Measurements from ENCODE around the gene CNTNAP2. TPM values are rescaled to one million over a fixed set of nuclear protein-coding genes. Genes with fewer than 3 reads are reported as not detected.

CNTNAP2 gene
- total RNA-seq, 4 donors from 2014 or later: 0.29 to 0.88 (median 0.33) TPM; not detected in 1

DNA sequence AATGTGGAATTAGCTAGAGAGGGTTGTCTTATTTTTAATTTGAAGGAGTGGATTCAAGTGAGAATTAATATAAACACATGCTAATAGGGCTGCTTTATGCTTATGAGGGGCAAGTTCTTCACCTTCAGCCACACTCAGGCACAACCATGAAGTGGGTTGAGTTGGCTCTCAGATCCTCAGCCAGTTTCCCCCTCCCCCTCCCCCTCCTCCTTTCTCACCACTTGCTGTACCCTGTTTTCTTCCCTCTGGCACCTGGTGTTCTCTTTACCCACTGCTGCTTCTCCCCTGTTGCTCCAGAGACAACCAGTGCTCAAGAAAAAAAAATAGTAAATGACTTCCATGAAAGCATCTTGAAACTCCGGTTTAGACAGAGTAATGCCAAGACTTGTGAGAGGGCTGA, 1083.3 kb downstream of the CNTNAP2 start:
- intact Hi-C loops (cut with DNase I): no loop called here
- WGBS, 2 donors: 28 to 38% methylated on average over 1 of the region's 1 CpG
- peak; percentile 49 to 70 for DNase-seq
- Histone ChIP-seq H3K27ac (no peak overlapping the region), H3K36me3 (no peaks in the 10 kb centered on the region), H3K9me3 (no peaks in the 10 kb centered on the region), H3K4me1 (peaks cover 0 to 10% of the 10 kb centered on the region in 2 donors), H3K27me3 (no peaks in the 10 kb centered on the region), H3K4me3 (replicated peaks in 1 of 3) (no peak overlapping the region)
- no peak for TF ChIP-seq CTCF (IDR thresholded peaks at IDR 0.05)
- TF ChIP-seq POLR2A (IDR thresholded peaks at IDR 0.05): no peak

DNA sequence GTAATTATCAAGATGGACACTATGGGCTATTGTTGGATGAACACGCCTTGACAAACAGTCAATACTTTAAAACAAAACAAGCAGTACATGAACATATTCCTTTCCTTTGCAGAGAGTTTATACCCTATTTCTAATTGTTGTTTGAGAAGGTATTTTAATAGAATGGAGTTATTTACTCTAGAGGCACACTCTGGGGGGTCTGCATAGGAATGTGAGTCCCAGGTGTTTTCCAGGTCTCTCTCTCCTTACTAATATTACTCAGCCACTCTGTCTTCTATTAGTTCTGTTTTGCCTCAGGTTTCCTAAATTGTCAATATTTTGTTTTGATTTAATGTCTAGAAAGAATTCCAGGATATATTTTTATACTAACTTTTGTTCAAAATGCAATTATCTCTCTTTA, 1091.4 kb downstream of the CNTNAP2 start:
- no peaks in the 10 kb centered on the region for H3K27me3 ChIP-seq
- WGBS, 2 donors: 53 to 94% methylated on average over 1 of the region's 1 CpG
- H3K4me1 ChIP-seq: no peaks in the 10 kb centered on the region
- H3K36me3 ChIP-seq: no peaks in the 10 kb centered on the region
- TF ChIP-seq CTCF (IDR thresholded peaks at IDR 0.05) (no peak), POLR2A (IDR thresholded peaks at IDR 0.05) (no peak)
- no peak for DNase-seq
- no peak overlapping the region for H3K4me3 ChIP-seq (replicated peaks in 1 of 3)
- H3K9me3 ChIP-seq: no peaks in the 10 kb centered on the region
- intact Hi-C loops (cut with DNase I): no loop called here
- H3K27ac ChIP-seq: no peak overlapping the region

DNA sequence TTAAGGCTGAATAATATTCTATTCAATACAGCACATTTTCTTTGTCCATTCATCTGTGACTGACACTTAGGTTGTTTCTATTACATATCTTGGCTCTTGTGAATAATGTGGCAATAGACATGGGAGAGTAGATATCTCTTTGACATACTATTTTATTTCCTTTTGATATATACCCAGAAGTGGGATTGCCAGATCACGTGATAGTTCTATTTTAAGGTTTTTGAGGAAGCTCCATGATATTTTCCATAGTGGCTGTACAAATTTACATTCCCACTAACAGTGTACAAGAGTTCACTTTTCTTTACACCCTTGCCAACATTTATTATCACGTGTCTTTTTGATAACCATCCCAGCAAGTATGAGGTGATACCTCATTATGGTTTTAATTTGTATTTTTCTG, 1114.7 kb downstream of the CNTNAP2 start:
- intact Hi-C loops (cut with DNase I): no loop called here
- H3K36me3 ChIP-seq: no peaks in the 10 kb centered on the region
- no peaks in the 10 kb centered on the region for H3K27me3 ChIP-seq
- TF ChIP-seq CTCF (IDR thresholded peaks at IDR 0.05): no peak
- no peak for TF ChIP-seq POLR2A (IDR thresholded peaks at IDR 0.05)
- H3K27ac ChIP-seq: no peak overlapping the region
- DNase-seq: no peak
- no peak overlapping the region for H3K4me3 ChIP-seq (replicated peaks in 1 of 3)
- H3K4me1 ChIP-seq: no peaks in the 10 kb centered on the region
- H3K9me3 ChIP-seq: no peaks in the 10 kb centered on the region
- WGBS, 2 donors: 84 to 87% methylated on average over 2 of the region's 2 CpGs

- no peak for DNase-seq
- WGBS, 2 donors: 79 to 81% methylated on average over 5 of the region's 5 CpGs
- H3K27ac ChIP-seq: no peak overlapping the region
- TF ChIP-seq CTCF (IDR thresholded peaks at IDR 0.05) (no peak), POLR2A (IDR thresholded peaks at IDR 0.05) (no peak)
- no peak overlapping the region for H3K4me3 ChIP-seq (replicated peaks in 1 of 3)
- intact Hi-C loops (cut with DNase I): no loop called here
- H3K27me3 ChIP-seq: no peaks in the 10 kb centered on the region
- H3K36me3 ChIP-seq: no peaks in the 10 kb centered on the region
- no peaks in the 10 kb centered on the region for H3K4me1 ChIP-seq
- no peaks in the 10 kb centered on the region for H3K9me3 ChIP-seq
These were observed 1119.2 kb downstream of the CNTNAP2 start for GRCh38 chr7:147235645-147236382.

DNA sequence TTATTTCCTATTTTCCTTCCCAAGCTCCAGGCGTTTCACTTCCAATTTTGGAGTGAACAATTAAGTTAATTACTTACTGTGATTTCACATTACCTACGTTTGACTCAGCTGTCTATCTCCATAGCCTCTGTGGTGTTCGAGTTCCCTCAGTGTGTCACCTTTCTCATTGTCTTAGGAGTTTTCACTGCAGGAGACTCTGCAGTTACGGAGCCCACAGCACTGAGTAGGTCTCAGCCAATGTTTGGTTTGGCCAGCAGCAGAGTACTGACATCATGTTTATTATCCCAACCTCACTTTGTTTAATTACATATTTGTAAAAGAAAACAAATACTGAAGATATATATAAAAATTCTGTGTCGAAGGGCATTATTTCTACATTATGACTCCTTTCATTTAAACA, 1123.9 kb downstream of the CNTNAP2 start:
- no peaks in the 10 kb centered on the region for H3K27me3 ChIP-seq
- no peak overlapping the region for H3K27ac ChIP-seq
- H3K4me3 ChIP-seq (replicated peaks in 1 of 3): no peak overlapping the region
- no peaks in the 10 kb centered on the region for H3K9me3 ChIP-seq
- TF ChIP-seq POLR2A (IDR thresholded peaks at IDR 0.05) (no peak), CTCF (IDR thresholded peaks at IDR 0.05) (no peak)
- WGBS, 2 donors: 73 to 80% methylated on average over 5 of the region's 5 CpGs
- no peak for DNase-seq
- H3K4me1 ChIP-seq: no peaks in the 10 kb centered on the region
- H3K36me3 ChIP-seq: no peaks in the 10 kb centered on the region
- intact Hi-C loops (cut with DNase I): no loop called here
